HT-29 (cell line): ENCODE results near the gene TP63. TPM values are rescaled to one million over a fixed set of nuclear protein-coding genes. Genes with fewer than 3 reads are reported as not detected.
"Not testable (repeated sequence)": the region's sequence is repeated elsewhere in the genome, so short reads cannot be mapped to it uniquely, and the experiment has no call there.

Experiments
- DNase-seq: peaks from one replicate; pipeline ENCODE4 v3.0.0-alpha.2; 2015; ENCODE audit warnings: low spot score
- total RNA-seq: library from RNA; depleted of rRNA; stranded (reverse); fragments of >200 nt; shearing (Covaris generic); gene quantifications from 2 replicates; pipeline ENCODE4 v1.2.3, GENCODE V29; 2014

TP63 gene
- total RNA-seq, 1 experiment from 2014 or later, result not detected

DNA sequence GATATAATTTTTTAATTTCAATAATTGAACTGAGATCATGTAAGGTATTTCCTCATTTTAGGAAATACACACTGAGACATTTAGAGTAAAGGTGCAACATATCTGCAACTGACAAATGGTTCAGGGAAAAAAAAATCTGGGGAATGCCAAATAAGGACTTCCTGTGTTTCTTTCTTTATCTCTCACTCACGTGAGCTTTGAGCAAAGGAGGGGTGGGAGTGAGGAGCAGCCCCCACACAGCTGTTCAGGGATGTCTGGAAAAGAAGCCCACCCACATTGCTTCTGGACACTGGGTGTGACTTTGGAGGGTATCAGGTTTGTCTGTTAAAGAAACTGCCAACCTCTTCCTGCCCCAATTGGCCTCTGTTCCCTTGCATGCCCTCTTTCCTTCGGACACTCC, 5.6 kb upstream of the TP63 start:
- no peak for DNase-seq

DNA sequence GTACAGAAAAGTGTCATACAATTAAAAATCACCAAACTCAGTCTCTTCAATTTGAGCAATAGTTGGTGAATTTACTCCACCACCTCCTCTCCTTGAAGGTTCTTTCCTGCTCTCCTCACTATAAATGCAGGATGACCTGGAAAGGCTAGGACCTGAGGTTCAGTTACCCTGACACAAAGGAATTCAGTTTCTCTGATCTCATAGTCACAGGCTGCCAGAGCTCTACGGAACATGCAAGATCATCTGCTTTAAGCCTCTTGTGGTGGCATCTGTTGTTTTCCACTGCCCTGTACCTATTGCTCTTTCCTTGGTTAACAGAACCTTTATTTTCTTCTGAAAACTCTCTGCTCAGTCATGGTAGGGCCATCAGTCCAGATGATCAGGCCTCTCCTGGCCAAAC, 4.9 kb upstream of the TP63 start:
- no peak for DNase-seq

DNA sequence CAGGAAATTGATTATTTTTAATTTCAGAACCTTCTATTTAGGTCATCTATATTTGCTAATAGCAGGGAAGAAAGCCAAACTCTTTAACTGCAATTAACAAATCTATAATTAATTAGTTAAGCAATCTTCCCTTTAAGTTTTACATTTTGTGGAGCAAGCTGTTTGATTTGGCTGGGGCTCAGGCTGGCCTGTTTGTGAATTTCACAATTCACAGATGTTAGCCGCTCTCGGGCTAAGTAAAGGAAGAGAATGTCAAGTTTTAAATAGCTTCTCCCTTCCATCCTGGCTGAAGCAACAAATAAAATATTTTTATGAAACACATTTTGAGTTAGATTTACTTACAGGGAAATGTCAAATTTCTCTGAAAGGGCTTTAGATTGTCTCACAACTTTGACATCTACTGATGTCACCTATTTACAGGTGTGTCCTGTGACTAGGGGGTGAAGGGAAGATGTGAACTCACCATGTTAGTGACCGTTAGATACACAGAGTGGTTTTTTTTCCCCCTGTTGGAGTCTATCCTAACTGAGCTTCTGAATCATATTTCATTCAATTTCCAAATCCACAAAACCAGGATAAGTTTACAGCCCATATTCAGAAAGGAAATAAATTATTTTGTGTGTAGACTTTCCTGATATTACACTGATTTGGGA, 1.3 kb upstream of the TP63 start:
- DNase-seq, result no peak

DNA sequence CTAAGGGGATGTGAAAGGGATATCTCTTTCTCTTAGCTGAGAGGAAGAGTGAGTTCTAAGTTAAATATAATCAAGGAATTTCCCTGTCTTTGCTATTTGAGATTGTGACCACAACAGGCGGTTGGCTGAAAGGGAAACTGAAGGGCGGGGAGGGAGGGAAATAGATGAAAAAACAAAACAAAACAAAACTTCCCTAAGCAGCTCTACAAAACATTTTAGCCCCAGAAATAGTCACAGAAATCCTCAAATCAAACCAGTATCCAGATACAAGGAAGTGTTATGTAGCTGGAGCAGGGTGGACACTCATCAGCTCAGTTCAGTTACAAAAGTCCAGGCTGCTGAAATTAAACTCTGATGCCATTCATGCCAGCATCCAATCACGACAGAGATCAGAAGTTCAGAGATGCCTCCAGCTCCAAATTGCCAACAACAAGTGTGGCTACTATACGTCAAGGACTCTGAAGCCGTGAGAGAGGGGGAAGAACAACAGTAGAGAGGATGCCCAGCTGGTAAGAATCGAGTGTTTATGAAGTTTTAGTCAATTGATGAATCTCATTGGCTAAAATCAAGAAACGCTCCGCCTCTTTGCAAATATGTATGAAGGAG, 319 bp upstream of the TP63 start:
- no peak for DNase-seq

DNA sequence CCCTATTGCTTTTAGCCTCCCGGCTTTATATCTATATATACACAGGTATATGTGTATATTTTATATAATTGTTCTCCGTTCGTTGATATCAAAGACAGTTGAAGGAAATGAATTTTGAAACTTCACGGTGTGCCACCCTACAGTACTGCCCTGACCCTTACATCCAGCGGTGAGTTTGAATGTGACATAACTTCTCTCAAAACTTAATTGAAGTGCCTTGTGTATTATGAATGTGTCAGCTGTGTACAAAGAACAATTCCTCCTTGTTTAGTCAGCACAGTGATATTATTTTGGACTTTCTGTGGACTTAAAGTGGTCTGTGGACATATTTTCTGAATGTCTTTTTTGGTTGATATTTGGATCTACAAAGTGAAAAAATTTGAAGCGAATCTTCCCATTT, 220 bp downstream of the TP63 start:
- no peak for DNase-seq

DNA sequence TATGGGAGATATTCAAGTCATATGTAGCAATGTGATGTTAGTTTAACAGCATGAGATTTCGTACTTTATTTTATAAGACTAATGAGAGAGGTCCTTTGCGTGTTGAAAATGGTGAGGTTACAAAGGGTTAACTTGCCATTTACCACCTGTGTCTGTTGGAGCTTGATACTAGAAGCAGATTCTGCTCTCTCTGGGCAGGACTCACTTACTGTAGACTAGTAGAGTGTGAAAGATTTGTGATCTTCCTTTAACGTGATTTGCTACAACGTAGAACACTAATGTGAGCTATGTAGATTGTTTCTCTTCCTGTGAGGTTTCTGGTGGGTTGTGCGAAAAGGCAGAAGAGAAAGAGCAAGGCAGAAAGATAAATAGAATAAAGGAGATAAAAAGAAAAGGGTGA, 1.1 kb downstream of the TP63 start:
- DNase-seq, result no peak

DNA sequence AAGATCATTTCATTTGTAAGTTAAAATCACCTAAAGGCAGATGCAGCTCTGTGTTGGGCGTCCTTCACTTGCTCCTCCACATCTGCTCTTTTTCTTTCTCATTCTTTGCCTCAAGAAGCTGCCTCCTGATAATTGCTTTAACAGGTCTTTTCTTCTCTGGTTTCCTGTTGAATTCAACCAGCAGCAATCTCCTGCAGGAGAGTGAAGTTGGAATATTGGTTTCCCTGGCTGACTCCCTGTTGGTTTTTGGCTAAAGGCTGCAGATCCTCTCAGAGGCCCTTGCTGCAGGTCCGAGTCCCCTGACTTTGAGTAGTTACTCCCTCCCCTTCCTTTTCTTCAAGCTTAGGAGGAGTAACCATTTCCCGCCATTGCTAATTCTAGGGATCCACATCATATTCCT, 4.2 kb downstream of the TP63 start:
- no peak for DNase-seq

DNA sequence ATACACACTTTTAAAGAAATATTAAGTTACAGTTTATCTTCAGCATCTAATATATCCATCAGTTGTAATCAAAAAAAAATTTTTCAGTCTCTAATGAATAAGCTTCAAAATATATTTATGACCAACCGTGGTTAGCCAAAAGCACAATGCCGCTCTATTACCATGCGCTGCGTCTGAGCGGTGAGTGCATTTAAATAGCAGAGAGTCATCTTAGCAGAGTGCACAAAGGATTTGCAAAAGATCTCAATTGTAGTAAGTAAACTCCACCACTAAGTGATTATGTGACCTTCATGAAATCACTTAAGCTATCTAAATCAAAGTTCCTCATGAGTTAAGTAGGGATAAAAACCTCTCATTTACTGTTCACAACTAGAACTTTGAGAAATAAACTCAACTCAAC, 4.9 kb downstream of the TP63 start:
- DNase-seq, result no peak

DNA sequence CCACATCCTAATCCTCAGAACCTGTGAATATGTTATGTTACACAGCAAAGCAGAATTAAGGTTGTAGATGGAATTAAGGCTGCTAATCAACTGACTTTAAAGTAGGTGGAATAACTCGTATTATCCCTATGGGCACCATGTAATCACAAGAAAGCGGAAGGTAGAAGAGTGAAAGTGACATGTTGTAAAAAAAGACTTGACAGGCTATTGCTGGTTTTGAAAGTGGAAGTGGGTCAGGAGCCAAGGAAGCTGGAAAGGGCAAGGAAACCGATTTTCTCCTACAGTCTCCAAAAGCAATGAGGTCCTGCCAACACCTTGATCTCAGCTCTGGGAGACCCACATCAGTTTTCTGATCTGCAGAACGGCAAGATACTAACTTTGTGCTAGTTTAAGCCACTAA, 6.6 kb downstream of the TP63 start:
- no peak for DNase-seq

DNA sequence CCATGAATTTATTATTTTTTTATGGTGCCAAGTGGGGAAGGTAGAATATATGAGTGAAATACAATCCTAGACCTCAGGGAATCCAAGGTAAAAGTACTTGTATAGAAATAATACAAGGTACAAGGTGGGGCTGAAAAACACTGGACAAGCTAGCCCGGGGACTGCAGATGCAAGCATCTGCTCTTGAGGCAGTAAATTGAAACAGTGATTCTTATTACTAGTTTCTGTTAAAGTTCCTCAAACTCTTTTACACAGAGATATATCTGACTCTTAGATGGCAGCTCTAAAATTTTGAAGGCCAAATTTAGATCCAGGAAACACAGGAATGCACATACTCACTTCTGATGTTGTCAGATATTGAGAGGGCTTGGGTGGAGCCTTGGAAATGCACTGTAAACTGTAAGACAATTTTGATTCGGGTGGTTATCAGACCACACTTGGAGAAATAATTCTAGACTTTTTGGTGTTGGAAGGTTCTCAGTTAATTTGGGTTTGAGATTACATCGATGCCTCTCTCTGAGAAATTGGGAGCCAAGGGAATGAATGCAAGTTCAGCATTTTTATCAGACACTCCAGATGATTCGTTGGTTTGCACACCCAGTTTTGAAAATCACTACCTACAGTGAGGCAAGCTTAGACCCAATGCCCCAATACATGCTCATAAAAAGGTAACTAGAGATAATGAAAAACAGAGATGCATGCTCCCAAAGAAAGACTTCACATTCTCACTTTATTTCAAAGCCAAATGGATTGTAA, 7.3 kb downstream of the TP63 start:
- DNase-seq, result no peak

DNA sequence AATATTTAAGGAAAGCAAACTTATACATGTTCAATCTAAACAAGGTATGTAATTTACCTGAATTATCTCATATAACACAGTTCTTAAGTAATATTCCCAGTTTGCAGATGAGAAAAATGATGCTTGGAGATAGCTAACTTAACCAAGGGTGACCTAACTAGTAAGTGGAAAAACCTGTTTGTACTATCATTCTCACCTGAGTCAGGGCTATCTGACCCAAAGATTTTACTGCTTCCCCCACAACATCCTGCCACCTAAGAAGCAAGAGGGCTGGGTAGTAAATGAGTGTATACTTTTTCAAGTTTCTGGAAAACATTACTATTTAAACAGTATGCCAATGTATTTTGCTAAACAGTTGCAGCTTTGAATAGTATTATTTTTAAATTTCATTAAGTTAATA, 10.6 kb downstream of the TP63 start:
- DNase-seq, result peak; percentile 26

DNA sequence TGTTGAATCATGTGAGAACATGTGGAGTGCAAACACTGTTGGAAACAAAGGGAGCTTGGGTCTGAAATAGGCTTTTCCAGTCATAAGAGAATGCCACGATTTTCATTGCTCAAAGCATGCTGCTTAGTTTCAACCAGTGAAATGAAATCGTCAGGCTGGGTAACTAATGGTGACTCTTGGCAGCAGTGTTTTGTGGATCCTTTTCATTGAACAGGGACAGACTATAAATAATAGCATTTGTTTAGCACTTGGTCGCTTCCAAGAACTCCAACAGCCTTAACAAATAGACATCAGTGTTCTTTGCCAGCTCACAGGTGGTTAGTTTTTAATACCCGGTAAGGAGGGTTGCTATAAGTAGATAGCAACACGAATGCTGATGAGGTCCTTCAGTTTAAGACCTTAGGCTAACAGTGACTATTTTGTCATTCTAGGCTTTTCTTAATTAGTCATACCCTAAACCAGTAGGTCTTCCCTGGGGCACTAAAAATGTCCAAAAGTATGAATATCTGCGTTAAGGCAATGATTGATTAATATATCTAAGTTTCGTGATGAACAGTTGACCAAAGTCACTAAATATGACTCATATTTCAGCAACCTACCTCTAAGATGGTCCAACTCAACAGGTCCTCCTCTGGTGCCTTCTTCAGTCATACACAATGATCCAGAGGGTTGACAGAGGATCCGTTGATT, 15.8 kb downstream of the TP63 start:
- DNase-seq, result no peak

DNA sequence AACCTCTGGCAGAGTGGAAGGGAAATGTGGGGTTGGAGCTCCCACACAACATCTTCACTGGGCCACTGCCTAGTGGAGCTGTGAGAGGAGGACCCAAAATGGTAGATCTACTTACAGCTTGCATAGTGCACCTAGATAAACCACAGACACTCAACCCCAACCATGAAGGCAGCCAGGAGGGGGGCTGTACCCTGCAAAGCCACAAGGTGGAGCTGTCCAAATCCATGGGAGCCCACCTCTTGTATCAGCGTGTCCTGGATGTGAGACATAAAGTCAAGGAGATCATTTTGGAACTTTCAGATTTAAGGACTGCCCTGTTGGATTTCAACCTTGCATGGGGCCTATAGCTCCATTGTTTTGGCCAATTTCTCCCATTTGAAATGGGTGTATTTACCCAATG, 20.9 kb downstream of the TP63 start:
- DNase-seq, result peak; percentile 51

DNA sequence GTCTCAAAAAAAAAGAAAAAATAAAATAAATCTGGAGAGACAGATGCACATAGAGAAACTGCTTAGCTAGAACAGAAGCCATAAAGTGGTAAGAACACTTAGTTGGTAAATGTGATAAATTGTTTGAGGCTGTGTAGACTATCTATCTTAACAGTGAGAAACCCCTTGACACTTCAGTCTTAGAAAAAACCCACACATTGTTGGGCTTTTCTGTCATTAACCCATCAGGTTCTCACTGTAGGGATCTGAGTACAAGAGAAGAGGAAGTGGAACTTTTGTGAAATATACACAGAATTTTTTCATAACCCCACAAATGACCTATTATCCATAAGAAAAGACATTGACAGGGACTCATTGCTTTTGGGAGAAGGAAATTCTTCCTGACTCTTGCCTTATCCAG, 24.4 kb downstream of the TP63 start:
- DNase-seq, result no peak

DNA sequence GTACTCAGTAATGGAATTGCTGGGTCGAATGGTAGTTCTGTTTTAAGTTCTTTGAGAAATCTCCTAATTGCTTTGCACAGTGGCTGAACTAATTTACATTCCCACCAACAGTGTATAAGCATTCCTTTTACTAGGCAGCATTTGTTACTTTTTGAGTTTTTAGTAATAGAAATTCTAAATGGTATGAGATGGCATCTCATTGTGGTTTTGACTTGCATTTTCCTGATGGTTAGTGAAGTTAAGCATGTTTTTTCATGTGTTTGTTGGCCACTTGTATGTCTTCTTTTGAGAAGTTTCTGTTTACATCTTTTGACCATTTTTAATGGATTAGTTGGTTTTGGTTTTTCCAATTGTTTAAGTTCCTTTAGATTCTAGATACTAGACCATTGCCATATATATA, 28.4 kb downstream of the TP63 start:
- DNase-seq, result no peak

DNA sequence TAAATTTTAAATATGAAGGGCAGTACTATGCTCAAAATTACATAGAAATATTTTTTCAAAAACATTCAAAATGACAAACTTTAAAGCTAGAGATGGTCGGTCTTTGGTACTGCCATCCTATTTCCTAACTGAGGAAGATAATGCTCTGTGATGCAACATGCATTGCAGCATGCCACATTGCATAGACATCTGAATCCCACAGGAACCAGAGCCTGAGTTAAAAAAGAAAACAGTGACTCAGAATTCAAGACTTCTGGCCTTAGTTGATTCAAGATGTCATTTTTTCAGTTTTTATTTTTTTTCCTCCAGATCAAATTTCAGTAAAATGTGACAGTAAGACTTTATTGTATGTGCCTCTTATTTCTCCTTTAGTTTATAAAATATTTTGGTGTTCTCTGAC, 33.1 kb downstream of the TP63 start:
- no peak for DNase-seq

DNA sequence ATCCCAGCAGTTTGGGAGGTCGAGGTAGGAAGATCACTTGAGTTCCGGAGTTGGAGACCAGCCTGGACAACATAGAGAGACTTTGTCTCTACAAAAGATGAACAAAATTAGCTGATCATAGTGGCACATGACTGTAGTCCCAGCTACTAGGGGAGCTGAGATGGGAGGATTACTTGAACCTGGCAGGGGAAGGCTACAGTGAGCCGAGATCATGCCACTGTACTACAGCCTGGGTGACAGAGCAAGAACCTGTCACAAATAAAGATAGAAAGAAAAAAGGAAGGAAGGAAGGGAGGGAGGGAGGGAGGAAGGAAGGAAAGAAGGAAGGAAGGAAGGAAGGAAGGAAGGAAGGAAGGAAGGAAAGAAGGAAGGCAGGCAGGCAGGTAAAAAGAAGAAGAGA, 41.2 kb downstream of the TP63 start:
- not testable (repeated sequence) for DNase-seq

DNA sequence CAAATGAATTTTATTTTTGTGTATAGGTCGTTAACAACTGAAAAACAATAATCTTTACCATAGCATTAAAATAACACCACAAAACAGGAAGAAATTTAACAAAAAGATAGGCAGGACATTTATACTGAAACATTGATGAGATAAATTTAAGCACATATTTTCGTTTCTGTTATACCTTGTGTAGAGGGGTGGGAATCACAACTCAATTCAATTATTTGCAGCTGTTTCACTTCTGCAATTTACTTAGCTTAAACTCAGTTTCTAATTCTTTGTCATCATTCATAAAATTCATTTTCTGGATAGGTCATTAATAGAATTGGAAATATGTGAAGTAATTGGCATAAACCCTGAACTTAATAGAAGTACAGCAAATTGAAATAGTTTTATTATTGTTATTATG, 42.3 kb downstream of the TP63 start:
- no peak for DNase-seq

DNA sequence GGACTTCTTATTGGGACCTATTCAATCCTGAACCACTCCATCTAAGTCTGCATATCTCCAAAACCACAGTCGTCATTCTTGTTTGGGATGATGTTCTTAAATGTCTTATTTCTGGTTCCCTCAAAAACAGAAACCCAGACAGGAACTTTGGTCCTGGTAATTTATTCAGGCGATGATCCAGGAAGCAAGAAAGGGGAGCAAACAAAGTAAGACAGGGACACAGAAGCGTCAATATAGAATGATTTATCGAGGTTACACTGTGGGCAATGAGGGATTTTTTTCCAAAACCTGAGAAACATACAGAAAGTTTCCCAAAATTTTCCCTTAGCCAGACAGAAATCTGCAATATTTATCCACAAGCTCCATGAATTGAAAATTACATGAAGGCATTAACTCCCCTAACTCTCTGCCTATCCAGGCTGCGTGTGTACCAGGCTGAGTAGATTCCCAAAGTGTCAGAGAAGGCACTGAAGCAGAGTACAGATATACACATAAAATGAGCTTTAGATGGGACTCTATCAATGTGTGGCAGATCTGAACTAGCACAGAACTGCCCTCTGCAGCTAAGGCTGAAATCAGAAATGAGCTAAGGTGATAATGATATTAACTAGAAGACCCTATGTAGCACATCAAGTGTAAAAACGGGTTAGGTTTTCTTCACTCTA, 43.2 kb downstream of the TP63 start:
- DNase-seq, result no peak

DNA sequence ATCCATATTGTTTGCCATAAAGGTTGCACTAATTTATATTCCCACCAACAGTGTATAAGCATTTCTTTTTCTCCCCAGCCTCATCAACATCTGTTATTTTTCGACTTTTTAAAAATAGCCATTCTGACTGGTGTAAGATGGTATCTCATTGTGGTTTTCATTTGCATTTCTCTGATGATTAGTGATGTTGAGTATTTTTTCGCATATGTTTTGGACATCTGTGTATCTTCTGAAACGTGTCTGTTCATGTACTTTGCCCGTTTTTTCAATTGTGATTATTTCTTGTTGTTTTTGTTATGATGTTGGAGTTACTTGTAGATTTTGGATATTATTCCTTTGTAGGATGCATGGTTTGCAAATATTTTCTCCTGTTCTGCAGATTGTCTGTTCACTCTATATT, 46.5 kb downstream of the TP63 start:
- DNase-seq, result no peak

DNA sequence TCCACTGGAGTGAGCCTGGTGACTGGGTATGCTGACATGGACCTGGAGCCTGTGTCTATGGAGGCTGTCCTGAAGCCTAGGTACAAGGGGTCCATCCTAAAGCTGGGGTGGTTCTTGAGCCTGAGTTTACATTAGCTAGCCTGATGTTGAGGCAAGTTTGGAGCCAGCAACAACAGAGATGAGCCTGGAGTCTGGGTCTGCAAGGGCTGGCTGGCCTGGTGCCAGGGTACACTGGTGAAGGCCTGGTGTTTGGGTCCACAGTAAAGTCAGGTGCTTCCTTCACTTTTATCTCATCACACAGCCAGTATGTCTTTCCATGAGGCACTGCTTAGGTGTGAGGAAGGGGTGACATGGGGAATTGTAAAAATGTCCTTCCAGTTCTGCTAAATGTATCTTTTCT, 49.5 kb downstream of the TP63 start:
- DNase-seq, result no peak
